ENCODE measurements around the gene KNG1. TPM values are rescaled to one million over a fixed set of nuclear protein-coding genes. Genes with fewer than 3 reads are reported as not detected.

KNG1 gene
- total and polyA plus RNA-seq, 2 experiments from 2014 or later = 57.4 to 109 TPM

- Histone ChIP-seq H2AFZ (peak overlapping the region; percentile 22), H4K20me1 (ENCODE audit: insufficient read depth, poor library complexity, severe bottlenecking) (no peaks in the 10 kb centered on the region), H3K4me1 (ENCODE audit: insufficient read depth) (no peaks in the 10 kb centered on the region), H3K9me3 (ENCODE audit: low read depth) (no peaks in the 10 kb centered on the region), H3K27ac (no peak overlapping the region), H3K36me3 (replicated peaks; ENCODE audit: insufficient read depth, low read depth) (no peaks in the 10 kb centered on the region), H3K79me2 (no peaks in the 10 kb centered on the region), H3K4me2 (no peak overlapping the region), H3K4me3 (no peak overlapping the region), H3K27me3 (no peaks in the 10 kb centered on the region), H3K9me2 (replicated peaks; ENCODE audit: insufficient read depth) (no peaks in the 10 kb centered on the region)
- no peak for DNase-seq (ENCODE audit: low spot score)
- TF ChIP-seq EZH2phosphoT487 (IDR thresholded peaks at IDR 0.05; ENCODE audit: low read depth, severe bottlenecking, unreplicated experiment) = no peak
- no peak for TF ChIP-seq CTCF (IDR thresholded peaks at IDR 0.05; ENCODE audit: poor library complexity)
- no peak for TF ChIP-seq EZH2 (IDR thresholded peaks at IDR 0.05; ENCODE audit: borderline replicate concordance)
- 69% methylated on average over 3 of the region's 3 CpGs for WGBS (ENCODE audit: low lambda C conversion rate, missing lambda C conversion rate)
These were observed 34.3 kb downstream of the KNG1 start for GRCh38 chr3:186751480-186751879.

- WGBS (ENCODE audit: low lambda C conversion rate, missing lambda C conversion rate) = 87% methylated on average over 7 of the region's 7 CpGs
- no peak overlapping the region for H3K4me2 ChIP-seq
These were observed 36.8 kb downstream of the KNG1 start for GRCh38 chr3:186754006-186754405.

GRCh38 chr3:186754871-186755270 is 37.7 kb downstream of the KNG1 start:
- Histone ChIP-seq H3K4me3 (no peak overlapping the region), H3K36me3 (replicated peaks; ENCODE audit: insufficient read depth, low read depth) (no peaks in the 10 kb centered on the region), H3K27ac (peak overlapping the region; percentile 78), H3K4me1 (ENCODE audit: insufficient read depth) (no peaks in the 10 kb centered on the region), H3K9me3 (ENCODE audit: low read depth) (no peaks in the 10 kb centered on the region), H3K27me3 (no peaks in the 10 kb centered on the region), H2AFZ (no peak overlapping the region), H3K4me2 (no peak overlapping the region), H3K79me2 (no peaks in the 10 kb centered on the region), H3K9me2 (replicated peaks; ENCODE audit: insufficient read depth) (no peaks in the 10 kb centered on the region), H4K20me1 (ENCODE audit: insufficient read depth, poor library complexity, severe bottlenecking) (no peaks in the 10 kb centered on the region)
- WGBS (ENCODE audit: low lambda C conversion rate, missing lambda C conversion rate) = 82% methylated on average over 5 of the region's 5 CpGs
- no peak for TF ChIP-seq EZH2 (IDR thresholded peaks at IDR 0.05; ENCODE audit: borderline replicate concordance)
- no peak for TF ChIP-seq EZH2phosphoT487 (IDR thresholded peaks at IDR 0.05; ENCODE audit: low read depth, severe bottlenecking, unreplicated experiment)
- no peak for TF ChIP-seq CTCF (IDR thresholded peaks at IDR 0.05; ENCODE audit: poor library complexity)
- peak; percentile 15 for DNase-seq (ENCODE audit: low spot score)

More at GRCh38 chr3:186754006-186754405, 36.8 kb downstream of the KNG1 start:
- Histone ChIP-seq H3K36me3 (replicated peaks; ENCODE audit: insufficient read depth, low read depth) (no peaks in the 10 kb centered on the region), H3K4me1 (ENCODE audit: insufficient read depth) (no peaks in the 10 kb centered on the region), H4K20me1 (ENCODE audit: insufficient read depth, poor library complexity, severe bottlenecking) (no peaks in the 10 kb centered on the region), H2AFZ (no peak overlapping the region), H3K9me2 (replicated peaks; ENCODE audit: insufficient read depth) (no peaks in the 10 kb centered on the region), H3K9me3 (ENCODE audit: low read depth) (no peaks in the 10 kb centered on the region), H3K27ac (peak overlapping the region; percentile 78), H3K79me2 (no peaks in the 10 kb centered on the region), H3K27me3 (no peaks in the 10 kb centered on the region), H3K4me3 (no peak overlapping the region)
- TF ChIP-seq EZH2phosphoT487 (IDR thresholded peaks at IDR 0.05; ENCODE audit: low read depth, severe bottlenecking, unreplicated experiment) = no peak
- no peak for TF ChIP-seq EZH2 (IDR thresholded peaks at IDR 0.05; ENCODE audit: borderline replicate concordance)
- TF ChIP-seq CTCF (IDR thresholded peaks at IDR 0.05; ENCODE audit: poor library complexity) = no peak
- DNase-seq (ENCODE audit: low spot score) = no peak

GRCh38 chr3:186757214-186757613 is 40.1 kb downstream of the KNG1 start:
- Histone ChIP-seq H3K36me3 (replicated peaks; ENCODE audit: insufficient read depth, low read depth) (no peaks in the 10 kb centered on the region), H2AFZ (no peak overlapping the region), H3K79me2 (no peaks in the 10 kb centered on the region), H3K9me3 (ENCODE audit: low read depth) (no peaks in the 10 kb centered on the region), H3K9me2 (replicated peaks; ENCODE audit: insufficient read depth) (no peaks in the 10 kb centered on the region), H3K4me3 (no peak overlapping the region), H3K4me2 (no peak overlapping the region), H3K27ac (no peak overlapping the region), H3K4me1 (ENCODE audit: insufficient read depth) (no peaks in the 10 kb centered on the region), H3K27me3 (no peaks in the 10 kb centered on the region), H4K20me1 (ENCODE audit: insufficient read depth, poor library complexity, severe bottlenecking) (no peaks in the 10 kb centered on the region)
- 86% methylated on average over 8 of the region's 8 CpGs for WGBS (ENCODE audit: low lambda C conversion rate, missing lambda C conversion rate)
- TF ChIP-seq CTCF (IDR thresholded peaks at IDR 0.05; ENCODE audit: poor library complexity) = no peak
- no peak for TF ChIP-seq EZH2 (IDR thresholded peaks at IDR 0.05; ENCODE audit: borderline replicate concordance)
- no peak for TF ChIP-seq EZH2phosphoT487 (IDR thresholded peaks at IDR 0.05; ENCODE audit: low read depth, severe bottlenecking, unreplicated experiment)
- no peak for DNase-seq (ENCODE audit: low spot score)

Data from hepatocyte (in vitro differentiated cells).